ENCODE results near the gene PLA2G6.

The PLA2G6 gene

GRCh38 chr22:38110008-38110862 lies 71.4 kb downstream of the PLA2G6 start, which contains the start of gene BAIAP2L2:
Gene BAIAP2L2, minus strand, starts transcription at chr22:38110684. Its CDS starts 159 bp downstream, at chr22:38110525.
- no peak for DNase-seq (ENCODE audit: low spot score)
- in situ Hi-C loops (cut with MboI; ENCODE audit: low sequenced_read_pairs, unreplicated experiment): loop anchor here (10.0 kb wide), 1 partner anchor 115 kb away; no protein-coding TSS in a partner anchor
- TF ChIP-seq CTCF (IDR thresholded peaks at IDR 0.05; ENCODE audit: borderline replicate concordance, control extremely low read depth, extremely low read depth, insufficient read depth, missing control alignments): no peak

- in situ Hi-C loops (cut with MboI; ENCODE audit: low sequenced_read_pairs, unreplicated experiment): loop anchor here (10.0 kb wide), 1 partner anchor 115 kb away; no protein-coding TSS in a partner anchor
- no peak for DNase-seq (ENCODE audit: low spot score)
- no peak for TF ChIP-seq CTCF (IDR thresholded peaks at IDR 0.05; ENCODE audit: borderline replicate concordance, control extremely low read depth, extremely low read depth, insufficient read depth, missing control alignments)
Measured at GRCh38 chr22:38109371-38110001, 72.1 kb downstream of the PLA2G6 start.

- in situ Hi-C loops (cut with MboI; ENCODE audit: low sequenced_read_pairs, unreplicated experiment): no loop called here
- no peak for TF ChIP-seq CTCF (IDR thresholded peaks at IDR 0.05; ENCODE audit: borderline replicate concordance, control extremely low read depth, extremely low read depth, insufficient read depth, missing control alignments)
- DNase-seq (ENCODE audit: low spot score): no peak
Measured at GRCh38 chr22:38108561-38109319, 72.9 kb downstream of the PLA2G6 start.

GRCh38 chr22:38107692-38108515 lies 73.7 kb downstream of the PLA2G6 start:
- no peak for TF ChIP-seq CTCF (IDR thresholded peaks at IDR 0.05; ENCODE audit: borderline replicate concordance, control extremely low read depth, extremely low read depth, insufficient read depth, missing control alignments)
- in situ Hi-C loops (cut with MboI; ENCODE audit: low sequenced_read_pairs, unreplicated experiment): no loop called here
- no peak for DNase-seq (ENCODE audit: low spot score)

GRCh38 chr22:38106814-38107578 lies 74.6 kb downstream of the PLA2G6 start:
- in situ Hi-C loops (cut with MboI; ENCODE audit: low sequenced_read_pairs, unreplicated experiment): no loop called here
- TF ChIP-seq CTCF (IDR thresholded peaks at IDR 0.05; ENCODE audit: borderline replicate concordance, control extremely low read depth, extremely low read depth, insufficient read depth, missing control alignments): no peak
- no peak for DNase-seq (ENCODE audit: low spot score)
